Stimulated activated CD8-positive, alpha-beta memory T cell treated with anti-CD3 and anti-CD28 coated beads, Interleukin-12 subunit alpha, Interleukin-12 subunit beta, amount 100 ng/mL, for 4 hours (primary cell): ENCODE measurements around the gene IPO11.
"Not testable (repeated sequence)": the region's sequence is repeated elsewhere in the genome, so short reads cannot be mapped to it uniquely, and the experiment has no call there.

Experiments
- DNase-seq: peaks from one replicate; pipeline ENCODE4 v3.0.0-alpha.2; 2020; ENCODE audit warnings: low read depth

The IPO11 gene

DNA sequence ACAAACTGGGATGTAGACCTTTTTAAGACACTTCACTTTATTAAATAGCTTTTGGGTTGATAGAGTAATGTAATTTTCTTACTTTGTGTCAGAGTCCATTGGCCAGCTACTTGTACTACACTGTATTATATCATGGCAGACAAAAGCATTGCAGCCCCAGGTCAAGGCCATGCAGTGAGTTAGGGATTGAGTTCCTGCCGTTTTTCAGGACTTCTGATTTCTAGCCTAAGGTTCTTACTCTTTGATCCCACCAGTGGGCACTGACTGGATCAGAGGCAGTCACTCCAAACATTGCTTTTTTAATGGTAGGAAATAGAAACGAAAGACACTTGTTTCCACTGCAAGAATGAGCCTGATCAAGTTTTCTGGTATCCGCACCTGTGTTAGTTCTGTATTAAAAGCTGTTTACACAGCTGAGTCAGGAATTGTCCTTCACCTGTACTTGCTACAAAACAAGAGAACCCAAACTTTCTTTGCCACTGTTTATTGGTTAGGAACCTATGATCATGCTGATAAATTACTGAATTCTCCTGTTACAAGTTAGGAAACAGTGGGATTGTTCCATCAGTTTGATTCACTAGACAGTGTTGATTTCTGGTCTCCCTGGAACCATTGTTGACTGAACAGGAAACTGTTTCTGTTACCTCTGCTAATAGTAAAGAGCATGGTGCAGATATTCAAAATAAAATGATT is 188.1 kb downstream of the IPO11 start:
- no peak for DNase-seq

DNA sequence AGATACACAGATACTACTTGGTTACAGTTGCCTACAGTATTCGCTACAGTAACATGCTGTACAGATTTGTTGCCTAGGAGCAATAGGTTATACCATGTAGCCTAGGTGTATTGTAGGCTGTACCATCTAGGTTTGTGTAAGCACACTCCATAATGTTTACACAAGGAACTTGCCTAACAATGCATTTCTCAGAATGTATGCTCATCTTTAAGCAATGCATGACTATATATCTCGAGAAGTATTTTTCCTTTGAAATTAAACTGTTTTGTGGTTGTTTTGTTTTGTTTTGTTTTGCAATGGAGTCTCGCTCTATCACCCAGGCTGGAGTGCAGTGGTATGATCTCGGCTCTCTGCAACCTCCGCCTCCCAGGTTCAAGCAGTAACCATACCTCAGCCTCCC is 191.4 kb downstream of the IPO11 start:
- no peak for DNase-seq

DNA sequence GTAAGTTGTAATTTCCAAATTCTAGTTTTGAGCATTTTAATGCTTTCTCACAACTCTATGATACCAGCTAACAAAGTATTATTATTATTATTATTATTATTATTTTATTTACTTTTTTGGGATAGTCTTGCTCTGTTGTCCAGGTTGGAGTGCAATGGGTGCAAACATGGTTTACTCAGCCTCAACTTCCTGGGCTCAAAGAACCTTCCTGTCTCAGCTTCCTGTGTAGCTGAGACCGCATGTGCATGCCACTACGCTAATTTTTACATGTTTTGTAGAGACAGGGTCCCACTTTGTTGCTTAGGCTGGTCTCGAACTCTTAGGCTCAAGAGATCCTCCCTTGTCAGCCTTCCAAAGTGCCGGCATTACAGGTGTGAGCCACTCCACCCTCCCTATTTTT is 193.1 kb downstream of the IPO11 start:
- DNase-seq: no peak

- DNase-seq: no peak
Measured at GRCh38 chr5:62606878-62607277, 194.3 kb downstream of the IPO11 start.

GRCh38 chr5:62607615-62608014 is 195.1 kb downstream of the IPO11 start:
- no peak for DNase-seq

DNA sequence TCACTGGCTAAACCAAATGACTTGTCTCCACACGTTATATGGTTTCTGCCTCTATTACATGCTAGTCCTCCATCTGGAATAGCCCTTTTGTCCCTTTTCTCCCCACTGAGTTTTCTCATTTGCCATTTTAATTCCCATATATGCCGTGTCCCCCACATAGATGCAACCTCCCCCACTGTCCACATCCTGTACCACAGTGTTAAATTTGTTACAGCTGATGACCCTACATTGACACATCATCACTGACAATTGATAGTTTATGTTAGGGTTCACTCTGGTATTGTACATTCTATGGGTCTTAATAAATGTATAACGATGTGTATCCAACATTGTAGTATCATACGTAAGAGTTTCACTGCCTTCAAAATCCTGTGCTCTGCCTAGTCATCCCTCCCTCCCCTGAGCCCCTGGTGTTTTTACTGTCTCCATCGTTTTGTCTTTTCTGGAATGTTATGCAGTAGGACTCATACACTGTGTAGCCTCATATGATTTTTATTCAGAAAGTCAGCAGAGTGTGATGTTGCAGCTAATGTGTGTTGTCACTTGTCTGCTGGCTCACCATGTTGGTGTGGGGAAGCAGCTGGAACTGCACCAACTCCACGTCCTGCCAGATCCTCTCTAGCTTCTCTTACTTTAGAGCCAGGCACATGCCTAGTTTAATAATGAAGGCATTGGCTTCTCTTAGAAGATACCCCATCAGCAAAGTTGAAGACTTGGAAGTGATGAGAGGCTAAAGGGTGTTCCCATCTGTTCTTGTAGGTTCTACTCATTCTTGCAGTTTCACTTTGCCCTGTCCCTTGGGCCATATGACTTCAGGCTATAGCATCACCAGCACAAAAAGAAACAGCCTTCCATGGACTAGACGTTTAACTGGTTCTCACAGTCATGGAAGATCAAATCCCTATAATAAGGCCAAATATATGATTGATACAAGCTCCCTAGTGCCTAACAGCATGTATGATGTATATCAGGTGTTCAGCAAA is 196.3 kb downstream of the IPO11 start:
- DNase-seq: no peak

DNA sequence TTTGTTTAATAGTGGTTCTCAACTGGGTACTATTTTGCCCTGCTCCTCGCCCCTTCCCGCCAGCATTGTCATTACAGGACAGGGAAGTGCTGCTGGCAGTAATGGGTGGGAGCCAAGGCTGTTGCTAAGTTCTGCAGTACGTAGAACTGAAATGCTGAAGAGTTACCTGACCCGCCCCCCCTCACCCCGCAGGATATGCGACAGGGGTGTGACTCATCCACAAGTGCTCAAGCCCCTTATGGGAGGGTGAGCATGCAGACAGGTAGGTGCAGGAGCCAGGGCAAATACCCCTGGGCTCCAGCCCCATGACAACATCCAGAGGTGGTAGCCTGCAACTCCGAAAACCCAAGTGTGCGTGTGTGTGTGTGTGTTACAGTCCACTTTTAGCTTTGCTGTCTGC is 201.8 kb downstream of the IPO11 start:
- DNase-seq: no peak

DNA sequence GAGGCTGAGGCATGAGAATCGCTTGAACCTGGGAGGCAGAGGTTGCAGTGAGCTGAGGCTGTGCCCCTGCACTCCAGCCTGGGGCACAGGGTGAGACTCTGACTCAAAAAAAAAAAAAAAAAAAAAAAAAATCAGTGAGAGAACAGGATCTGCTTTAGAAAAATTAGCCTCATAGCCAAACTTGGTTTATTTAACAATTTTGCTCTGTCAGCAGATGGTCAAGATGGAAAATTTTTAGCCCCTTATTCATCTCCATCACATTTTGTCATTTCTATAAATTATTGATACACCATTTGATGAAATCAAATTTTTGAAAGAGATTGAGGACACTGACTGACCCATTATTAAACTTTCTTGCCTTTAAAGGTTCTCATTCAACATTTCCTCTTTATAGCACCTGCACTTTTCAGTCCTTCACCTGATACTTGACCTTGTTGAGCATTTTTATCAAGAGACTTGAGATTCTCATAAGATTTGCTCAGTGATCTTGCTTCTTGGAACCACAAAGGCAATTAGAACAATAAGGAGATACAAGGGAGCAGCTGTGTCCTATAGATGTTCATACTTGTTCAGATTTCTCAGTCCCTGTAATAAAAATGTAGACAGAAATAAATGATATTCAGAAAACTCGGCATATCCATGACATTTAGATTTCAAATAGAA is 204.2 kb downstream of the IPO11 start:
- no peak for DNase-seq

DNA sequence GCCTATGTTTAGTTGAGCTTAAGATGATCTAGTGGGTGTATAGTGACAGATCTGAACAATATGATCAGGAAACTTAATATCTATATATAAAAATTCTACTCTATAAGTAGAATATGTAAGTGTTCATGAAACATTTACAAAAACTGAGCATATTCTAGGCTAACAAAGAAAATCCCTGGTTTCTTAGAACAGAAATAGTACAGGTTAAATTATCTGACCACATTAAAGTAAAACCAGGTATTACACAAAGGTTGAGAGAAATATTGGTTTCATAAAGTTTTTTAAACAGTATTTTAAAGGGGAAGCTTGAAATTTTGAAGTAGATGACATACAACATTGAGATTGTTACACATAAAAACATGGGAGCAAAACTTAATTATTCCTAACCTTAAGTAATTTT is 205.4 kb downstream of the IPO11 start:
- DNase-seq: no peak

GRCh38 chr5:62620761-62621160 is 208.2 kb downstream of the IPO11 start:
- no peak for DNase-seq

DNA sequence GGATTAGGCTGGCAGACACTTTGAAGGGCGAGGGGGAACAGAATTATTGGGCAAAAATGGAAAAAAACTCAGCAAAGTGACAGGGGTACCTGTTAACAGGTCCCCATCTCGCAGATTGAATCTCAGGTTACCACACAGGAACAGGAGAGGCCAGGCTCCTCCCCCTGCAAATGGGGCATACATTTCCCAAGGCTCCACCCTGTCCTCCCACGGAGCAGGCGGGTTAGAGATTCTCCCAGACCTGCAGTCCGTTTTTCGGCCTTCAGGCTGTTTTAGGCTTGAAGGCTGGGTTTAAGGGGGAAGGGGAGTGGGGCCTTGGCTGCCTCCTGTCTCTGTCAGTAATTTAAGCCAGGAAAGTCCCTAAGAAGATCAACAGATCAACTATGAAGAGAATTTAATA is 208.7 kb downstream of the IPO11 start:
- no peak for DNase-seq

GRCh38 chr5:62623271-62623670 is 210.7 kb downstream of the IPO11 start:
- no peak for DNase-seq

GRCh38 chr5:62624436-62624835 is 211.9 kb downstream of the IPO11 start:
- DNase-seq: not testable (repeated sequence)

DNA sequence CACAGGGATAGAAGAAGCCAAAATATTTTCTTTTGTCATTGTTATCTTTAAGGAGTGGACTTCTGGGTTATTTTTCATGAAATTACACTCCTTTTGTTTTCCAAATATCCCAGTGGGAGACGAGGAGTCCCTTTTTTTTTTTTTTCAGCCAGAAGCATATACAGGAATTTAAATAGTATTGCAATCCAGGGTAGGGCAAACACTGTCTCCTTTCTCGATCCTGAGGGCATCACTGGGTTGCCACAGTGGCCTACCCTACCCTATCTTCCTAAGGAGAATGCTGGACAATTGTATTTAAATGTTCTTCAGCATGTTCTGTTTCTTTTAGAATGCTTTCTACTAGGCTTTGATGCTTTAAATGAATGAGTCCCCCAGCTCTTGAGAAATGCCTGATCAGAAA is 214.0 kb downstream of the IPO11 start:
- DNase-seq: no peak

DNA sequence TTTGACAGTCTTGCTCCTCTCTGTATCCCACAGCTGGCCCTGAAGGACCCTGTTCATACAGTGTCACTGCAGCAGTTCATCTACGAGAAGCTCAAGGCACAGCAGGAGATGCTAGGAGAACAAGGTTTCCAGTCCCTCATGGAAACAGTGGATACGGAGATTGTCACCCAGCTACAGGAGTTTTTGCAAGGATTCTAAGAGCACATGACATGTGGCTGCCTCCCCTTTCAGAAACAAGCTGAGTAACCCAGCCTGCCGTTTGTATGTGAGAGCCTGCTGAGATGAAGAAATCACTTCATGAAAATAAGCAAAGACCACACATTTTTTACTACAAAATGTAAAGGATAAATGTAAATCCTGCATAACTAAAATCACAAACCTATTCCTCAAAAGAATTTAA is 214.6 kb downstream of the IPO11 start:
- DNase-seq: no peak

- DNase-seq: no peak
Measured at GRCh38 chr5:62627901-62628300, 215.3 kb downstream of the IPO11 start.

- no peak for DNase-seq
Measured at GRCh38 chr5:62631909-62632580, 219.5 kb downstream of the IPO11 start.

GRCh38 chr5:62633243-62633642 is 220.7 kb downstream of the IPO11 start:
- no peak for DNase-seq

DNA sequence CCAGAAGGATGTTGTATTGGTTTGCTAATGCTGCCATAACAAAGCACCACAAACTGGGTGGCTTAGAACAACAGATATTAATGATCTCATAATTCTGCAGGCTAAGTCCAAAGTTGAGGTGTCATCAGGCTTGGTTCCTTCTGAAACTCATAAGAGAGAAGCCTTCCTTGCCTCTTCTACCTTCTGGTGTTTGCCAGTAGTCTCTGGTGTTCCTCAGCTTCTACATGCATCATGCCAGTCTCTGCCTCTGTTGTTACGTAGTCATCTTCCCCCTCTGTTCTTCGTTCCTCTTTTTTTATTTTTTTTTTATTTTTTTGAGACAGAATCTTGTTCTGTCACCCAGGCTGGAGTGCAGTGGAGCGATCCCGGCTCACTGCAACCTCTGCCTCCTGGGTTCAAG is 227.9 kb downstream of the IPO11 start:
- DNase-seq: no peak

- no peak for DNase-seq
Measured at GRCh38 chr5:62642468-62642867, 229.9 kb downstream of the IPO11 start.

GRCh38 chr5:62643556-62644451 is 231.2 kb downstream of the IPO11 start:
- no peak for DNase-seq
